Measurements from ENCODE around the gene ITLN2.
"Not testable (repeated sequence)": the region's sequence is repeated elsewhere in the genome, so short reads cannot be mapped to it uniquely, and the experiment has no call there.

The ITLN2 gene

GRCh38 chr1:160952129-160952510 is 2.5 kb downstream of the ITLN2 start:
- no peak for FAIRE-seq

- no peak for FAIRE-seq
These were observed 3.0 kb downstream of the ITLN2 start for GRCh38 chr1:160951443-160952128.

GRCh38 chr1:160950657-160951056 is 4.0 kb downstream of the ITLN2 start:
- FAIRE-seq: no peak

GRCh38 chr1:160949881-160950280 is 4.7 kb downstream of the ITLN2 start:
- FAIRE-seq: no peak

- FAIRE-seq: not testable (repeated sequence)
These were observed 5.3 kb downstream of the ITLN2 start for GRCh38 chr1:160949216-160949880.

- FAIRE-seq: not testable (repeated sequence)
These were observed 7.3 kb downstream of the ITLN2 start for GRCh38 chr1:160947174-160947759.

- not testable (repeated sequence) for FAIRE-seq
These were observed 8.7 kb downstream of the ITLN2 start for GRCh38 chr1:160945881-160946280.

GRCh38 chr1:160945079-160945478 is 9.5 kb downstream of the ITLN2 start:
- no peak for FAIRE-seq

- no peak for FAIRE-seq
These were observed 11.7 kb downstream of the ITLN2 start for GRCh38 chr1:160942926-160943325.

- not testable (repeated sequence) for FAIRE-seq
These were observed 17.9 kb downstream of the ITLN2 start for GRCh38 chr1:160936666-160937065.

- FAIRE-seq: no peak
These were observed 18.9 kb downstream of the ITLN2 start for GRCh38 chr1:160935527-160936258.

- FAIRE-seq: not testable (repeated sequence)
These were observed 21.3 kb downstream of the ITLN2 start for GRCh38 chr1:160933305-160933704.

GRCh38 chr1:160925652-160926244 is 28.9 kb downstream of the ITLN2 start:
- FAIRE-seq: no peak

GRCh38 chr1:160924791-160925651 is 29.6 kb downstream of the ITLN2 start:
- no peak for FAIRE-seq

GRCh38 chr1:160916666-160917065 is 37.9 kb downstream of the ITLN2 start:
- FAIRE-seq: no peak

GRCh38 chr1:160913229-160913628 is 41.4 kb downstream of the ITLN2 start:
- not testable (repeated sequence) for FAIRE-seq

- no peak for FAIRE-seq
These were observed 42.7 kb downstream of the ITLN2 start for GRCh38 chr1:160911925-160912324.

- FAIRE-seq: no peak
These were observed 43.2 kb downstream of the ITLN2 start for GRCh38 chr1:160911441-160911840.

GRCh38 chr1:160910170-160910750 is 44.3 kb downstream of the ITLN2 start:
- FAIRE-seq: no peak

- FAIRE-seq: no peak
These were observed 46.6 kb downstream of the ITLN2 start for GRCh38 chr1:160907976-160908375.

GRCh38 chr1:160905617-160905989 is 49.0 kb downstream of the ITLN2 start:
- no peak for FAIRE-seq
